Astrocyte (in vitro differentiated cells and primary cell): Measurements from ENCODE around the gene TBC1D22B. TPM values are rescaled to one million over a fixed set of nuclear protein-coding genes. Genes with fewer than 3 reads are reported as not detected.
A peak's percentile ranks its signal among the peaks of the same experiment; 100 is the strongest.

Experiments
- DNase-seq: peaks from one replicate; pipeline ENCODE4 v3.0.0-alpha.2; 2010; ENCODE audit warnings: low read depth
- FAIRE-seq: peaks from 2 replicates; lab custom pipeline; 2011; peaks lifted over from hg19 to GRCh38; lab: Jason Lieb, UNC
- H2AFZ ChIP-seq: 2 replicates; pipeline ENCODE4 v1.6.0; 2012; ENCODE audit warnings: low read depth, low read length, inconsistent platforms
- H3K27ac ChIP-seq: 2 replicates; pipeline ENCODE4 v1.5.1; 2011; ENCODE audit warnings: low read depth, low read length, inconsistent platforms
- H3K27me3 ChIP-seq: 2 replicates; pipeline ENCODE4 v1.6.0; 2011; ENCODE audit warnings: low read length, inconsistent platforms; ENCODE audit not compliant: insufficient read depth
- H3K36me3 ChIP-seq: 2 replicates; pipeline ENCODE4 v1.5.1; 2011; ENCODE audit warnings: low read length, inconsistent platforms; ENCODE audit not compliant: insufficient read depth
- H3K4me1 ChIP-seq: 2 replicates; pipeline ENCODE4 v1.5.1; 2011; ENCODE audit warnings: low read length, inconsistent platforms; ENCODE audit not compliant: insufficient read depth
- H3K4me2 ChIP-seq: 2 replicates; pipeline ENCODE4 v1.6.0; 2012; ENCODE audit warnings: low read length, inconsistent platforms
- H3K4me3 ChIP-seq: 2 replicates; pipeline ENCODE4 v1.5.1; 2011; ENCODE audit warnings: low read depth, mild to moderate bottlenecking, low read length, inconsistent platforms; ENCODE audit not compliant: insufficient read depth
- H3K79me2 ChIP-seq: 2 replicates; pipeline ENCODE4 v1.6.0; 2012; ENCODE audit warnings: mild to moderate bottlenecking, low read length, inconsistent platforms; ENCODE audit not compliant: insufficient read depth
- H3K9ac ChIP-seq: 2 replicates; pipeline ENCODE4 v1.6.0; 2012; ENCODE audit warnings: mild to moderate bottlenecking, low read length, inconsistent platforms
- H3K9me3 ChIP-seq: 2 replicates; pipeline ENCODE4 v1.5.1; 2012; ENCODE audit warnings: low read depth, mild to moderate bottlenecking, low read length, inconsistent platforms; ENCODE audit not compliant: insufficient read depth
- H4K20me1 ChIP-seq: 2 replicates; pipeline ENCODE4 v1.6.0; 2012; ENCODE audit warnings: low read length, inconsistent platforms; ENCODE audit not compliant: insufficient read depth
- H3K27ac Mint-ChIP-seq: one replicate; pipeline ENCODE4 v1.8.0; 2021; ENCODE audit warnings: mild to moderate bottlenecking, mixed read lengths; ENCODE audit not compliant: unreplicated experiment
- H3K27me3 Mint-ChIP-seq: one replicate; pipeline ENCODE4 v1.8.0; 2021; ENCODE audit warnings: low read depth, mixed read lengths; ENCODE audit not compliant: unreplicated experiment
- H3K36me3 Mint-ChIP-seq: one replicate; pipeline ENCODE4 v1.8.0; 2021; ENCODE audit warnings: low read depth, mixed read lengths; ENCODE audit not compliant: unreplicated experiment
- H3K4me1 Mint-ChIP-seq: one replicate; pipeline ENCODE4 v1.8.0; 2021; ENCODE audit warnings: low read depth, mixed read lengths; ENCODE audit not compliant: unreplicated experiment
- H3K4me3 Mint-ChIP-seq: one replicate; pipeline ENCODE4 v1.8.0; 2021; ENCODE audit warnings: mild to moderate bottlenecking, moderate library complexity, mixed read lengths; ENCODE audit not compliant: unreplicated experiment
- H3K9me3 Mint-ChIP-seq: one replicate; pipeline ENCODE4 v1.8.0; 2021; ENCODE audit warnings: mild to moderate bottlenecking, mixed read lengths; ENCODE audit not compliant: unreplicated experiment
- CTCF ChIP-seq: IDR thresholded peaks from 2 replicates; pipeline ENCODE4 v1.5.1; 2011; ENCODE audit warnings: low read depth, mild to moderate bottlenecking, inconsistent platforms, low read length, moderate library complexity; ENCODE audit not compliant: insufficient read depth
- EZH2 ChIP-seq: IDR thresholded peaks from 2 replicates; pipeline ENCODE4 v1.6.1; 2012; ENCODE audit warnings: mild to moderate bottlenecking, low read length, inconsistent platforms; ENCODE audit not compliant: insufficient read depth
- total RNA-seq: library from RNA; stranded (reverse); gene quantifications from 2 replicates; pipeline ENCODE4 v1.2.1, GENCODE V29; 2021

Gene TBC1D22B
- total RNA-seq, 1 donor from 2014 or later, result 10.8 TPM

- no peak overlapping the region for H3K4me3 Mint-ChIP-seq
These were observed 19.4 kb downstream of the TBC1D22B start for GRCh38 chr6:37277001-37277409.

GRCh38 chr6:37279366-37280134 is 22.0 kb downstream of the TBC1D22B start:
- H3K4me2 ChIP-seq, result no peak overlapping the region
- TF ChIP-seq EZH2 (no peak), CTCF (no peak)
- peaks cover 21% of the 10 kb centered on the region for H3K36me3 ChIP-seq
- peaks cover 43% of the 10 kb centered on the region for H3K79me2 ChIP-seq
- Mint-ChIP-seq H3K36me3 (peaks cover 28% of the 10 kb centered on the region), H3K27me3 (no peaks in the 10 kb centered on the region), H3K4me1 (peaks cover 5% of the 10 kb centered on the region), H3K27ac (no peak overlapping the region), H3K4me3 (no peak overlapping the region), H3K9me3 (no peaks in the 10 kb centered on the region)
- no peak overlapping the region for H3K27ac ChIP-seq
- no peak for FAIRE-seq
- DNase-seq, result peak; percentile 12
- no peak overlapping the region for H2AFZ ChIP-seq
- peaks cover 36% of the 10 kb centered on the region for H4K20me1 ChIP-seq
- no peak overlapping the region for H3K9ac ChIP-seq
- no peaks in the 10 kb centered on the region for H3K9me3 ChIP-seq
- H3K4me1 ChIP-seq, result peaks cover 4% of the 10 kb centered on the region
- H3K4me3 ChIP-seq, result no peak overlapping the region
- no peaks in the 10 kb centered on the region for H3K27me3 ChIP-seq

More at GRCh38 chr6:37277001-37277409, 19.4 kb downstream of the TBC1D22B start:
- Mint-ChIP-seq H3K9me3 (no peaks in the 10 kb centered on the region), H3K27ac (no peak overlapping the region), H3K27me3 (no peaks in the 10 kb centered on the region), H3K36me3 (peaks cover 21% of the 10 kb centered on the region), H3K4me1 (peaks cover 5% of the 10 kb centered on the region)
- Histone ChIP-seq H3K4me2 (no peak overlapping the region), H3K9me3 (no peaks in the 10 kb centered on the region), H2AFZ (no peak overlapping the region), H3K4me3 (no peak overlapping the region), H3K4me1 (peaks cover 2% of the 10 kb centered on the region), H3K36me3 (peaks cover 4% of the 10 kb centered on the region), H3K79me2 (peaks cover 52% of the 10 kb centered on the region), H3K27ac (no peak overlapping the region), H3K9ac (no peak overlapping the region), H3K27me3 (no peaks in the 10 kb centered on the region), H4K20me1 (peaks cover 44% of the 10 kb centered on the region)
- no peak for DNase-seq
- TF ChIP-seq EZH2, result no peak
- TF ChIP-seq CTCF, result no peak
- no peak for FAIRE-seq
